Forelimb muscle (tissue), 1 donor: Measurements from ENCODE around the gene KICS2. TPM values are rescaled to one million over a fixed set of nuclear protein-coding genes. Genes with fewer than 3 reads are reported as not detected.

Source experiments
- DNase-seq: peaks from one replicate; pipeline ENCODE4 v3.0.0-alpha.2; 2013; ENCODE audit warnings: low read depth
- polyA plus RNA-seq: library from polyadenylated mRNA; unstranded; fragments of 120-200 nt; gene quantifications from one replicate; pipeline ENCODE4 v1.2.1, GENCODE V29; 2013; ENCODE audit not compliant: insufficient read length

Gene KICS2
- polyA plus RNA-seq, 1 donor: 3.1 TPM

DNA sequence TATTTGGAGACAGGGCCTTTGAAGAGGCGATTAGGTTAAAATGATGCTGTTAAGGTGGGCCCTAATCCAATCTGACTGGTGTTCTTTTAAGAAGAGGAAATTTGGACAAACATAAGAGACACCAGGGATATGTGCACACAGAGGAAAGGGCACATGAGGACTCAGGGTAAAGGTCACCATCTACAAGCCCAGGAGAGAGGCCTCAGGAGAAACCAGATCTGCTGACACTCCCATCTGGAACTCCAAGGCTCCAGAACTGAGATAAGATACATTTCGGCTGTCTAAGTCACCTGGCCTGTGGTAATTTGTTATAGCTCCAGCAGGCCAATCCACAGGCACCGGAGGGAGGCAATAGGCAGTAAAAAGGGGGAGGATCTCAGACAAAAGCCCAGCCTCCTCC lies 48.6 kb downstream of the KICS2 start:
- no peak for DNase-seq

Other genes starting within 250 kb of the KICS2 start
- gene C12orf56, start 168.5 kb upstream of the KICS2 start, polyA plus RNA-seq: 1.2 TPM
- 34.4 TPM for gene XPOT, start 182.1 kb upstream of the KICS2 start, polyA plus RNA-seq
- 15.9 TPM for gene TBK1, start 229.8 kb upstream of the KICS2 start, polyA plus RNA-seq